H9 (cell line): Measurements from ENCODE around the gene WDR7. TPM values are rescaled to one million over a fixed set of nuclear protein-coding genes. Genes with fewer than 3 reads are reported as not detected.

Source experiments
- DNase-seq: peaks from one replicate; pipeline ENCODE4 v3.0.0-alpha.2; 2017
- H2AFZ ChIP-seq: one replicate; pipeline ENCODE4 v1.6.1; 2013; ENCODE audit warnings: mild to moderate bottlenecking, low read length, control low read depth, moderate library complexity
- H2AK5ac ChIP-seq: 2 replicates; pipeline ENCODE4 v1.6.1; 2013; ENCODE audit warnings: low read length, control low read depth, mixed read lengths; ENCODE audit not compliant: insufficient read length
- H2BK120ac ChIP-seq: one replicate; pipeline ENCODE4 v1.6.1; 2013; ENCODE audit warnings: low read depth, mild to moderate bottlenecking, low read length, control low read depth, inconsistent platforms; ENCODE audit not compliant: poor library complexity, severe bottlenecking
- H2BK12ac ChIP-seq: 2 replicates; pipeline ENCODE4 v1.6.1; 2013; ENCODE audit warnings: low read length, control low read depth, mixed read lengths, low read depth; ENCODE audit not compliant: insufficient read length
- H2BK15ac ChIP-seq: 2 replicates; pipeline ENCODE4 v1.6.1; 2013; ENCODE audit warnings: low read depth, low read length, control low read depth
- H2BK20ac ChIP-seq: one replicate; pipeline ENCODE4 v1.6.1; 2013; ENCODE audit warnings: low read depth, mild to moderate bottlenecking, low read length, control low read depth, inconsistent platforms; ENCODE audit not compliant: poor library complexity, severe bottlenecking
- H2BK5ac ChIP-seq: 2 replicates; pipeline ENCODE4 v1.6.1; 2013; ENCODE audit warnings: low read length, control low read depth, mixed read lengths; ENCODE audit not compliant: insufficient read length
- H3K14ac ChIP-seq: 2 replicates; pipeline ENCODE4 v1.6.1; 2013; ENCODE audit warnings: low read length, control low read depth; ENCODE audit not compliant: insufficient read depth
- H3K18ac ChIP-seq: 2 replicates; pipeline ENCODE4 v1.6.1; 2013; ENCODE audit warnings: low read depth, mild to moderate bottlenecking, mixed read lengths, low read length, control low read depth; ENCODE audit not compliant: insufficient read length
- H3K23ac ChIP-seq: 2 replicates; pipeline ENCODE4 v1.6.1; 2013; ENCODE audit warnings: low read length, control low read depth, mixed read lengths, low read depth; ENCODE audit not compliant: insufficient read length
- H3K23me2 ChIP-seq: 2 replicates; pipeline ENCODE4 v1.6.1; 2013; ENCODE audit warnings: low read depth, mild to moderate bottlenecking, mixed read lengths, low read length, control low read depth; ENCODE audit not compliant: insufficient read length, poor library complexity, severe bottlenecking
- H3K27ac ChIP-seq: 2 replicates; pipeline ENCODE4 v1.5.1; 2013; ENCODE audit warnings: low read length, control low read depth, mixed read lengths, low read depth; ENCODE audit not compliant: insufficient read length
- H3K27me3 ChIP-seq: 2 replicates; pipeline ENCODE4 v1.6.1; 2013; ENCODE audit warnings: low read length, control low read depth, inconsistent platforms; ENCODE audit not compliant: insufficient read depth
- H3K4ac ChIP-seq: 2 replicates; pipeline ENCODE4 v1.6.1; 2013; ENCODE audit warnings: low read depth, mild to moderate bottlenecking, control low read depth, inconsistent platforms, low read length, moderate library complexity
- H3K4me1 ChIP-seq: 2 replicates; pipeline ENCODE4 v1.6.1; 2013; ENCODE audit warnings: low read length, control low read depth, inconsistent platforms; ENCODE audit not compliant: insufficient read depth
- H3K4me2 ChIP-seq: 2 replicates; pipeline ENCODE4 v1.6.1; 2013; ENCODE audit warnings: low read length, control low read depth, mixed read lengths; ENCODE audit not compliant: insufficient read length, insufficient read depth
- H3K56ac ChIP-seq: 2 replicates; pipeline ENCODE4 v1.6.1; 2013; ENCODE audit warnings: low read depth, mild to moderate bottlenecking, mixed read lengths, low read length, control low read depth; ENCODE audit not compliant: insufficient read length
- H3K79me1 ChIP-seq: 2 replicates; pipeline ENCODE4 v1.6.1; 2013; ENCODE audit warnings: low read depth, mild to moderate bottlenecking, moderate library complexity, low read length, control low read depth, inconsistent platforms; ENCODE audit not compliant: insufficient read depth, poor library complexity, severe bottlenecking
- H3K79me2 ChIP-seq: 2 replicates; pipeline ENCODE4 v1.6.1; 2013; ENCODE audit warnings: low read length, control low read depth, inconsistent platforms; ENCODE audit not compliant: insufficient read depth
- H3K9ac ChIP-seq: 2 replicates; pipeline ENCODE4 v1.6.1; 2013; ENCODE audit warnings: low read length, control low read depth, mixed read lengths; ENCODE audit not compliant: insufficient read length; ENCODE audit errors: extremely low read depth
- H3K9me3 ChIP-seq: one replicate; pipeline ENCODE4 v1.6.1; 2013; ENCODE audit warnings: low read depth, low read length, inconsistent platforms; ENCODE audit not compliant: control insufficient read depth
- H3T11ph ChIP-seq: one replicate; pipeline ENCODE4 v1.6.1; 2013; ENCODE audit warnings: mild to moderate bottlenecking, low read length, control low read depth, inconsistent platforms
- H4K20me1 ChIP-seq: one replicate; pipeline ENCODE4 v1.6.1; 2013; ENCODE audit not compliant: control insufficient read depth, insufficient read length, insufficient read depth
- H4K5ac ChIP-seq: 2 replicates; pipeline ENCODE4 v1.6.1; 2013; ENCODE audit warnings: low read depth, mild to moderate bottlenecking, mixed read lengths, low read length, control low read depth; ENCODE audit not compliant: insufficient read length
- H4K8ac ChIP-seq: replicated peaks from 2 replicates; pipeline ENCODE4 v1.6.1; 2013; ENCODE audit warnings: low read length, control low read depth, mixed read lengths, low read depth; ENCODE audit not compliant: insufficient read length
- H4K91ac ChIP-seq: 2 replicates; pipeline ENCODE4 v1.6.1; 2013; ENCODE audit warnings: low read depth, mild to moderate bottlenecking, moderate library complexity, mixed read lengths, low read length, control low read depth; ENCODE audit not compliant: insufficient read length
- H3K27ac Mint-ChIP-seq, 3 experiments: 2 replicates in 2 of 3; 3 replicates in 1 of 3; pipeline ENCODE4 v1.8.0; 2020 to 2021; ENCODE audit warnings: mixed read lengths in 3 of 3, mild to moderate bottlenecking in 1 of 3, moderate library complexity in 1 of 3
- H3K27me3 Mint-ChIP-seq: 2 replicates; pipeline ENCODE4 v1.8.0; 2021; ENCODE audit warnings: low read depth, mild to moderate bottlenecking, moderate library complexity, mixed read lengths
- H3K36me3 Mint-ChIP-seq, 3 experiments: 2 replicates in 2 of 3; 3 replicates in 1 of 3; pipeline ENCODE4 v1.8.0; 2020 to 2021; ENCODE audit warnings: low read depth in 3 of 3, mixed read lengths in 3 of 3; ENCODE audit not compliant: insufficient read depth in 1 of 3
- H3K4me1 Mint-ChIP-seq, 2 experiments: 2 replicates each; pipeline ENCODE4 v1.8.0; 2020; ENCODE audit warnings: mixed read lengths in 2 of 2
- H3K4me3 Mint-ChIP-seq, 2 experiments: 2 replicates in 1 of 2; 3 replicates in 1 of 2; pipeline ENCODE4 v1.8.0; 2020 to 2021; ENCODE audit warnings: mild to moderate bottlenecking in 2 of 2, mixed read lengths in 2 of 2, moderate library complexity in 1 of 2
- H3K9me3 Mint-ChIP-seq, 2 experiments: 2 replicates in 1 of 2; 3 replicates in 1 of 2; pipeline ENCODE4 v1.8.0; 2020; ENCODE audit warnings: mild to moderate bottlenecking in 2 of 2, mixed read lengths in 2 of 2, moderate library complexity in 1 of 2
- WGBS: extraction: QIAGEN DNeasy Blood & Tissue Kit; methylation state at CpG from one replicate; pipeline ENCODE4 v1.1.7; 2013; ENCODE audit warnings: missing lambda C conversion rate, low lambda C conversion rate, mixed read lengths; ENCODE audit not compliant: insufficient read length; ENCODE audit errors: extremely low coverage; 5-methylcytosine and 5-hydroxymethylcytosine counted together
- total RNA-seq: library from RNA; stranded (reverse); gene quantifications from 2 replicates; pipeline ENCODE4 v1.2.1, GENCODE V29; 2021
- TF ChIP-seq, protein P1 (sequence below): fragments of 200-600 bp; sonication (generic); conservative IDR thresholded peaks from 3 replicates; pipeline ENCODE4 v1.8.0; 2021; ENCODE audit warnings: antibody characterized with exemption, mild to moderate bottlenecking

The WDR7 gene
- total RNA-seq, 1 experiment from 2014 or later, result 14.8 TPM

DNA sequence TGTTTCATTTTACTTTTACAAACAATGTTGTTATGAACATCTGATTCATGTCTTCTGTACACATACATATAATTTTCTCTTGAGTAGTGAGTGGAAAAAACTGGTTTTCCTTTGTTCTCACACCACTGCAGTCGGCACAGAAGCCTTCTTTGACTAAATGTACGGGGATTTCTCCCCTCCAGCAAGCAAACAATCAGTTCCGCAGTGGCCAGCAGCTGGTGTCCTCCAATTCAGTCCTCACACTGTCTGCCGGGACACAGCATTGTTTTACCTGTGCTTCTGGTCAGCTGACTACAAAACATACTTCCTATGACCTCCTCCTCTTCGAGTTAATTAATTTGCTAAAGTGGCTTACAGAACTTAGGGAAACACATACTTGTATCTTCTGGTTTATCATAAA, 202.8 kb downstream of the WDR7 start:
- Histone ChIP-seq H2AK5ac (no peak overlapping the region), H2BK12ac (no peak overlapping the region), H3K23me2 (no peaks in the 10 kb centered on the region), H4K91ac (no peak overlapping the region), H3K4me2 (no peak overlapping the region), H2AFZ (no peak overlapping the region), H4K8ac (no peak overlapping the region), H3K4me1 (no peaks in the 10 kb centered on the region), H3K23ac (no peak overlapping the region), H2BK20ac (no peak overlapping the region), H3K79me1 (no peaks in the 10 kb centered on the region), H2BK15ac (no peak overlapping the region), H3K27ac (no peak overlapping the region), H3K79me2 (no peaks in the 10 kb centered on the region), H3K27me3 (no peaks in the 10 kb centered on the region), H3K56ac (no peak overlapping the region), H3K18ac (no peak overlapping the region), H2BK120ac (no peak overlapping the region), H4K5ac (no peak overlapping the region), H3K9me3 (no peaks in the 10 kb centered on the region), H3K14ac (no peak overlapping the region), H3K9ac (no peak overlapping the region), H3T11ph (no peak overlapping the region), H2BK5ac (no peak overlapping the region), H4K20me1 (no peaks in the 10 kb centered on the region), H3K4ac (no peak overlapping the region)
- no peaks in the 10 kb centered on the region for H3K36me3 Mint-ChIP-seq
- no peaks in the 10 kb centered on the region for H3K27me3 Mint-ChIP-seq
- no peaks in the 10 kb centered on the region for H3K9me3 Mint-ChIP-seq
- no peaks in the 10 kb centered on the region for H3K4me1 Mint-ChIP-seq
- no peak overlapping the region for H3K4me3 Mint-ChIP-seq
- WGBS, result no CpG with 5 or more reads among the region's 5 CpGs
- H3K27ac Mint-ChIP-seq, result no peak overlapping the region
- DNase-seq, result no peak
- TF ChIP-seq, protein P1, sequence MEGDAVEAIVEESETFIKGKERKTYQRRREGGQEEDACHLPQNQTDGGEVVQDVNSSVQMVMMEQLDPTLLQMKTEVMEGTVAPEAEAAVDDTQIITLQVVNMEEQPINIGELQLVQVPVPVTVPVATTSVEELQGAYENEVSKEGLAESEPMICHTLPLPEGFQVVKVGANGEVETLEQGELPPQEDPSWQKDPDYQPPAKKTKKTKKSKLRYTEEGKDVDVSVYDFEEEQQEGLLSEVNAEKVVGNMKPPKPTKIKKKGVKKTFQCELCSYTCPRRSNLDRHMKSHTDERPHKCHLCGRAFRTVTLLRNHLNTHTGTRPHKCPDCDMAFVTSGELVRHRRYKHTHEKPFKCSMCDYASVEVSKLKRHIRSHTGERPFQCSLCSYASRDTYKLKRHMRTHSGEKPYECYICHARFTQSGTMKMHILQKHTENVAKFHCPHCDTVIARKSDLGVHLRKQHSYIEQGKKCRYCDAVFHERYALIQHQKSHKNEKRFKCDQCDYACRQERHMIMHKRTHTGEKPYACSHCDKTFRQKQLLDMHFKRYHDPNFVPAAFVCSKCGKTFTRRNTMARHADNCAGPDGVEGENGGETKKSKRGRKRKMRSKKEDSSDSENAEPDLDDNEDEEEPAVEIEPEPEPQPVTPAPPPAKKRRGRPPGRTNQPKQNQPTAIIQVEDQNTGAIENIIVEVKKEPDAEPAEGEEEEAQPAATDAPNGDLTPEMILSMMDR, result no peak
